Measurements from ENCODE around the gene KASH5. TPM values are rescaled to one million over a fixed set of nuclear protein-coding genes. Genes with fewer than 3 reads are reported as not detected.
A peak's percentile ranks its signal among the peaks of the same experiment; 100 is the strongest.
"Not testable (repeated sequence)": the region's sequence is repeated elsewhere in the genome, so short reads cannot be mapped to it uniquely, and the experiment has no call there.

The KASH5 gene
- polyA plus RNA-seq, 1 donor = not detected

DNA sequence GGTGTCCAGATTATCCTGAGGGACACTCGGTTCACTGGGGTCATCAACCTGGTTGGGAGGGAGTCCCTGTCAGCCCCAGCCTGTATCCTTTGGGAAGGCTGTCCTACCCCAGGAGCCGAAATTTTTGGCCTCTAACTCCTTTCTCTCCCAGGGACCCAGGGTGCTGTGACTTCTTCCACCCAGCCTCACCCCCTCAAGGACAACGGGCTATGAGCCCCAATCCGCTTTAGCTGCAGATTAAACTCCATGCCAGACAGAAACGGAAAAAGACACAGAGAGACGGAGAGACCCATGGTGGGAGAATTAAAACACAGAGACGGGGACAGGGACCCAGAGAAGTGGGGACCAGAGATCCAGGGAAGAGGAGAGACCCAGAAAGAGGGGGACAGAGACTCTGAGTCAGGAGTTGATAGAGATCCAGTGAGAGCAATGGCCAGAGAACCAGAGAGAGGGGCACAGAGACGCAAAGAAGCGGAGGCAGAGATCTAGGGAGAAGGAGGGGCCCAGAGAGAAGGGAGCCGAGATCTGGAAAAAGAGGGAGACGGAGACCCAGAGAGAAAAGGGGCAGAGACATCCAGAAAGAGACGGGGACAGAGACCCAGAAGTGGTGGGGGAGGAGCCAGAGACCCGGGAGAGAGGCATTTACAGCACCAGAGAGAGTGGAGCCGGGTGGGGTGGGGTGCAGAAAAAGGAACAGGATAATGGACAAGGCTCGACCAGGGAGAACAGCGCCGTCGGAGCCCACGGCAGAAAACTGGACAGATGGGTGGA lies 52.6 kb downstream of the KASH5 start:
- peaks cover 69% of the 10 kb centered on the region for H3K27me3 ChIP-seq (ENCODE audit: control insufficient read depth, insufficient read depth, low read length)
- no peaks in the 10 kb centered on the region for H3K9me3 ChIP-seq (ENCODE audit: control insufficient read depth, low read depth, low read length)
- 23% methylated on average over 4 of the region's 19 CpGs for WGBS (ENCODE audit: insufficient coverage, low lambda C conversion rate)
- H3K4me1 ChIP-seq (ENCODE audit: control insufficient read depth, insufficient read depth, low read length) = peaks cover 2% of the 10 kb centered on the region
- H3K36me3 ChIP-seq (ENCODE audit: control insufficient read depth, insufficient read depth, low read length) = no peaks in the 10 kb centered on the region
- no peak for DNase-seq
- H3K27ac ChIP-seq (ENCODE audit: low read length) = no peak overlapping the region
- no peak overlapping the region for H3K4me3 ChIP-seq (ENCODE audit: low read length)

DNA sequence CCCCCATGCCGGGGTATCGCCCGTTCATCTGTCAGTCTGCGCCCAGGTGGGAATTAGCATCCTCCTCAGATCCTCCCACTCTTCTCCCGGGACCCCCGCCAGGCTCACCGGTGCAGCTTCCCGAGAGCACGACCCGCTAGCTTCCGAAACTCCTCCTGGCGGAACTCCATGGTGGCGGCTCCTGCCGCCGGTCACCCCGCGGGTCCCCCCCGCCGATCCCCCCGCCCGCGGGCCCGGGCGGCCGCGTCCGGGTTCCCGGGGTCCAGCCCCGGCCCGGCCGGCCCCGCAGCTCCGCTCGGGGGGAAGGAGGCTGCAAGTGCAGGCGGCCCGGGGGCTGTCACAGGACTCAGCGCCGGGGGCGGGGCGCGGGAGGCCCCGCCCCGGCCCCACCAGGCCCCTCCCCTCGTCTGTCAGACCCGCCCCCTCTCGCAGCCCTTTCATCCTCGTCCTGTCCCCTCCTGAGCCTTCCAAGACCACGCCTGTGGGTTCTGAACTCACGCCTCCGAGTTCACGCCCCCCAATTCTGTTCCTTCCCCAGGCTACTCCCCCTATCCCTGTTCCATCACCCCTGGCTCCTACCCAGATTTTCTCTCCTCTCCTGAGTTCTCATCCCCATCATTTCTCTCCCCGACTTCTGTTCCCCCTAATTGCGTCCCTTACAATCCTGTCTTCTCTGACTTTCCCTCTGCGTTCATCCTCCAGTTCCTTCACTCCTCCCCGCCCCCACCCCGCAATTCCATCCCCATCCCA lies 53.3 kb downstream of the KASH5 start, which contains the start of gene SLC17A7:
SLC17A7 (minus strand) TSS at position 318 of the 750 bp plus-strand sequence; CDS start at position 170, 148 bp downstream.
- Histone ChIP-seq H3K4me1 (ENCODE audit: control insufficient read depth, insufficient read depth, low read length) (peaks cover 2% of the 10 kb centered on the region), H3K4me3 (ENCODE audit: low read length) (no peak within 1 kb of the TSS), H3K36me3 (ENCODE audit: control insufficient read depth, insufficient read depth, low read length) (peaks cover 1% of the 10 kb centered on the region), H3K9me3 (ENCODE audit: control insufficient read depth, low read depth, low read length) (no peaks in the 10 kb centered on the region), H3K27me3 (ENCODE audit: control insufficient read depth, insufficient read depth, low read length) (peaks cover 62% of the 10 kb centered on the region), H3K27ac (ENCODE audit: low read length) (no peak within 1 kb of the TSS)
- WGBS (ENCODE audit: insufficient coverage, low lambda C conversion rate) = 25% methylated on average over 4 of the region's 56 CpGs
- DNase-seq = no peak

DNA sequence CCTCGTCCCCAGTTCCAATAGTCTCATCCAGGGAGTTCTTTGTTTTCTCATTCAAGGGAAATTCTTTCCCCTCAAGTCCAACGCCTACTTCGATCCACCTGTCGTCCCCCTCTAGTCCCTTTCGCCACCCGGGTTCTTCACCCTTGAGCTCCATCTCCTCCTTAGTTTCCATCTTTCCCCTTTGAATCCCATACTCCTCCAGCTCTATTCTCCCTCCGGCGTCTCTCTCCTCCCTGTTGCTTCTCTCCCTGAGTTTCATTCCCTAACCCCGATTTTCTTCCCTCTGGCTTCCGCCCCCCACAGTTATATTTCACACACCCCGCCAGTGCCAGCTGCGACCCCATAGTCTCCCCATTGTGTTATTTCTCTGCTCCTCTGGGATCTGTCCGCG lies 53.9 kb downstream of the KASH5 start:
- no peak for DNase-seq
- H3K9me3 ChIP-seq (ENCODE audit: control insufficient read depth, low read depth, low read length) = no peaks in the 10 kb centered on the region
- WGBS (ENCODE audit: insufficient coverage, low lambda C conversion rate) = 34% methylated on average over 7 of the region's 14 CpGs
- no peak overlapping the region for H3K27ac ChIP-seq (ENCODE audit: low read length)
- H3K4me3 ChIP-seq (ENCODE audit: low read length) = no peak overlapping the region
- peaks cover 2% of the 10 kb centered on the region for H3K4me1 ChIP-seq (ENCODE audit: control insufficient read depth, insufficient read depth, low read length)
- peaks cover 6% of the 10 kb centered on the region for H3K36me3 ChIP-seq (ENCODE audit: control insufficient read depth, insufficient read depth, low read length)
- H3K27me3 ChIP-seq (ENCODE audit: control insufficient read depth, insufficient read depth, low read length) = peaks cover 56% of the 10 kb centered on the region

DNA sequence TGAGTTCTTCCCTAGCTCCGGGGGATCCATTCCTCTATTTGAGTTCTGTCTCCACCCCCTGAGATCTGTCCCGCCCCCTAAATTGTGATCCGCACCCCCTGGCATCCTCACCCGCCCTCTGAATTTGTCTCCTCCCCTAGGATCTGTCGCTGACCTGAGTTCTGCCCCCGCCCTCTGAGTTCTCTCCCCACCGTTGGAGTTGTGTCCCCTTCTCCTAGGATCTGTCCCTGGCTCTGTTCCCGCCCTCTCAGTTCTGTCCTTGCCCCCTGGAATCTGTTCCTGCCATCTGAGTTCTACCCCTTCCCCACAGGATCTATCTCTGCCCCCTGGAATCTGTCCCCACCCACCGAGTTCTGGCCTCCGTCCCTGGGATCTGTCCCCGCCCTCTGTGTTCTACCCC lies 54.3 kb downstream of the KASH5 start:
- peaks cover 2% of the 10 kb centered on the region for H3K4me1 ChIP-seq (ENCODE audit: control insufficient read depth, insufficient read depth, low read length)
- H3K27me3 ChIP-seq (ENCODE audit: control insufficient read depth, insufficient read depth, low read length) = peaks cover 52% of the 10 kb centered on the region
- H3K4me3 ChIP-seq (ENCODE audit: low read length) = no peak overlapping the region
- no peak overlapping the region for H3K27ac ChIP-seq (ENCODE audit: low read length)
- H3K9me3 ChIP-seq (ENCODE audit: control insufficient read depth, low read depth, low read length) = no peaks in the 10 kb centered on the region
- DNase-seq = no peak
- peaks cover 9% of the 10 kb centered on the region for H3K36me3 ChIP-seq (ENCODE audit: control insufficient read depth, insufficient read depth, low read length)
- 8% methylated on average over 2 of the region's 11 CpGs for WGBS (ENCODE audit: insufficient coverage, low lambda C conversion rate)

DNA sequence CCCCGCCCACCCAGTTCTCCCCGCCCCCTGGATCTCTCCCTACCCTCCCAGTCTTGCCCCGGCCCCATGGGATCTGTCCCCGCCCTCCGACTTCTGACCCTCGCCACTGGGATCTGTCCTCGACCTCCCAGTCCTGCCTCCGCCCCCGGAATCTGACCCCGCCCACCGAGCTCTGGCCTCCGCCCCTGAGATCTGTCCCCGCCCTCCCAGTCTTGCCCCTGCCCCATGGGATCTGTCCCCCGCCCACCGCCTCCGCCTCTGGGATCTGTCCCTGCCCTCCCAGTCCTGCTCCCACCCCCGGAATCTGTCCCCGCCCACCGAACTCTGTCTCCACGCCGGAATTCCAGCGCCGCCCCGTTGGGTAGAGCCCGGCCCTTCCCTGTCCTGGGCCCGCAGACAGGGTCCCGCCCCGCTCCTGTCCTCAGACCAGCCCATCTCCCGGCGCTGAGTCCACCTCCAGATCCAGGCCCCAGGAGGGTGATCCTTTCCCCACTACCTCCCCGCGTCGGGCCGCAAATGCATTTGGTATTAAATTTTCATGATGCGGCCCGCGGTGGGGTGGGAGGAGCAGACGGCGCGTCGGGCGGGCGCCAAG lies 54.8 kb downstream of the KASH5 start:
- Histone ChIP-seq H3K36me3 (ENCODE audit: control insufficient read depth, insufficient read depth, low read length) (peaks cover 10% of the 10 kb centered on the region), H3K27ac (ENCODE audit: low read length) (peak overlapping the region; percentile 58), H3K9me3 (ENCODE audit: control insufficient read depth, low read depth, low read length) (no peaks in the 10 kb centered on the region), H3K4me3 (ENCODE audit: low read length) (peak overlapping the region; percentile 65), H3K4me1 (ENCODE audit: control insufficient read depth, insufficient read depth, low read length) (peaks cover 2% of the 10 kb centered on the region), H3K27me3 (ENCODE audit: control insufficient read depth, insufficient read depth, low read length) (peaks cover 47% of the 10 kb centered on the region)
- DNase-seq = peak; percentile 89 to 90
- no CpG with 5 or more reads among the region's 43 CpGs for WGBS (ENCODE audit: insufficient coverage, low lambda C conversion rate)

DNA sequence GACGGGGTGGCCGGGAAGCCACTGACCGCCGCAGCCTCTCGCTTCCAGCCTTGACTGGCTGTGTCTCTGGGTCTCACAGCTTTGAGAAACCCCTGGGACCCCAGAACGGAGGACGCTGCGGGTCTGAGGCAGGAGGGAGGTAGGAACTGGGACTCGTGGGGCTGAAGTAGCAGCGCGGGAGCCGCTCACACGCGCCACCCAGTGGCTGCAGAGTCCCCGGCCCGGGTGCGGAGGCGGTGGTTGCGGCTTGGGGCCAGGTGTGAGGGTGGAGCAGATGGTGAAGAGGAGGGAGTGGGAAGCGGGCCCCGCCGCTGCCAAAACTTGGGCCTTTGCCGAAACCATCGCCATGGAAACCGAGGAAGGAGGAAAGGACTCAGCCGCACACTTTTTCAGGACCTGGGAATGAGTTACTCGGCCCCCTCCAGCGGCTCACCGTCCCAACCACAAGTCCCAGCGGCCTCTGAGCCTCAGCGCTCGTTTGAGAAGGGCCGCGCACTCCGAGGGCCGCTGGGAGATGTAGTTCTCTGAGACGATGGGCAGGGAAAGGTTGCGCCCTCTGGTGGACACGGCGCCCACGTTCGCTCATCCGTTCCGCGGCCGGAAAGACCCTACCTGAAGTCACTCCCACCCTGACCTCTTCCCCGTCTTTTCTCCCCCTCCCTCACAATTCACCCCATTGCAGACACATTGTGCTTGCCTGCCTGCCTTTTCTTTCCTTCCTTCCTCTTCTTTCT lies 55.5 kb downstream of the KASH5 start:
- peaks cover 40% of the 10 kb centered on the region for H3K27me3 ChIP-seq (ENCODE audit: control insufficient read depth, insufficient read depth, low read length)
- 0% methylated on average over 5 of the region's 47 CpGs for WGBS (ENCODE audit: insufficient coverage, low lambda C conversion rate)
- DNase-seq = peak; percentile 94 to 97
- H3K9me3 ChIP-seq (ENCODE audit: control insufficient read depth, low read depth, low read length) = no peaks in the 10 kb centered on the region
- H3K27ac ChIP-seq (ENCODE audit: low read length) = peak overlapping the region; percentile 58
- H3K4me1 ChIP-seq (ENCODE audit: control insufficient read depth, insufficient read depth, low read length) = peaks cover 2% of the 10 kb centered on the region
- H3K36me3 ChIP-seq (ENCODE audit: control insufficient read depth, insufficient read depth, low read length) = peaks cover 15% of the 10 kb centered on the region
- H3K4me3 ChIP-seq (ENCODE audit: low read length) = peak overlapping the region; percentile 65

DNA sequence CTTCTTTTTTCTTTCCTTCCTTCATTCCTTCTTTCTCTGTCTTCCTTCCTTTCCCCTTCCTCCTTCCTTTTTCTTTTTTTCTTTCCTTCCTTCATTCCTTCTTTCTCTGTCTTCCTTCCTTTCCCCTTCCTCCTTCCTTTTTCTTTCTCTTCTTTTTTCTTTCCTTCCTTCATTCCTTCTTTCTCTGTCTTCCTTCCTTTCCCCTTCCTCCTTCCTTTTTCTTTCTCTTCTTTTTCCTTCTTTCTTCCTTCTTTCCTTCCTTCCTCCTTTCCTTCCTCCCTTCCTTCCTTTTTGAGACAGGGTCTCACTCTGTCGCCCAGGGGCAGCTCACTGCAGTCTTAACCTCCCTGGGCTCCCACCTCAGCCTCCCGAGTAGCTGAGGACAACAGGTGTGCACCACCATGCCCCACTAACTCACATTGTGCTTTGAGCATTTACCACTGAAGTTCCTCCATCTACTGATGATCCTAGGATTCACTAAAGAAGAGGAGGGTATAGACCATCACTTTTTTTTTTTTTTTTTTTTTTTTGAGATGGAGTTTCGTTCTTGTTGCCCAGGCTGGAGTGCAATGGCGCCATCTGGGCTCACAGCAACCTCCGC lies 56.2 kb downstream of the KASH5 start:
- Histone ChIP-seq H3K36me3 (ENCODE audit: control insufficient read depth, insufficient read depth, low read length) (peaks cover 18% of the 10 kb centered on the region), H3K27me3 (ENCODE audit: control insufficient read depth, insufficient read depth, low read length) (peaks cover 34% of the 10 kb centered on the region)
- H3K9me3 ChIP-seq (ENCODE audit: control insufficient read depth, low read depth, low read length); DNase-seq; H3K4me3 ChIP-seq (ENCODE audit: low read length); H3K27ac ChIP-seq (ENCODE audit: low read length); H3K4me1 ChIP-seq (ENCODE audit: control insufficient read depth, insufficient read depth, low read length): not testable (repeated sequence)
- 29% methylated on average over 1 of the region's 5 CpGs for WGBS (ENCODE audit: insufficient coverage, low lambda C conversion rate)

DNA sequence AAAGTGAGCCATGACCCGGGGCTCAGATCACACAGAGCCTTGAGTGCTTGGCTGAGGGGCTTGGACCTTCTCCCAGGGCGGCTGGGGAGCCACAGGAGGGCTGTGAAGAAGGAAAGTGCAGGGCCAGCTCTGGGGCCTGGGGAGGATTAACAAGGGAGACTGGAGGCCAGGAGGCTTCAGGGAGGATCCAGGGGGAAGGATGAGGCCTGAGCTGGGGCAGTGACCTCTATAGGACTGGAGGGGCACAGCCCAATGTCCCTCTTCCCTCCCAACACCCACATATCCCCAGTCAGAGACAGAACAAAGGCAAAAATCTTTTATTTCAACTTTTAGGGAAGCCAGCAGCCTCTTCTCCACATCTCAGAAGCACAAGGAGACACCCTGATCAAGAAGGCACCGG lies 57.9 kb downstream of the KASH5 start:
- H3K27me3 ChIP-seq (ENCODE audit: control insufficient read depth, insufficient read depth, low read length) = peaks cover 16% of the 10 kb centered on the region
- no peaks in the 10 kb centered on the region for H3K9me3 ChIP-seq (ENCODE audit: control insufficient read depth, low read depth, low read length)
- peaks cover 2% of the 10 kb centered on the region for H3K4me1 ChIP-seq (ENCODE audit: control insufficient read depth, insufficient read depth, low read length)
- DNase-seq = no peak
- H3K4me3 ChIP-seq (ENCODE audit: low read length) = no peak overlapping the region
- WGBS (ENCODE audit: insufficient coverage, low lambda C conversion rate) = no CpG with 5 or more reads among the region's 3 CpGs
- peaks cover 20% of the 10 kb centered on the region for H3K36me3 ChIP-seq (ENCODE audit: control insufficient read depth, insufficient read depth, low read length)
- no peak overlapping the region for H3K27ac ChIP-seq (ENCODE audit: low read length)

DNA sequence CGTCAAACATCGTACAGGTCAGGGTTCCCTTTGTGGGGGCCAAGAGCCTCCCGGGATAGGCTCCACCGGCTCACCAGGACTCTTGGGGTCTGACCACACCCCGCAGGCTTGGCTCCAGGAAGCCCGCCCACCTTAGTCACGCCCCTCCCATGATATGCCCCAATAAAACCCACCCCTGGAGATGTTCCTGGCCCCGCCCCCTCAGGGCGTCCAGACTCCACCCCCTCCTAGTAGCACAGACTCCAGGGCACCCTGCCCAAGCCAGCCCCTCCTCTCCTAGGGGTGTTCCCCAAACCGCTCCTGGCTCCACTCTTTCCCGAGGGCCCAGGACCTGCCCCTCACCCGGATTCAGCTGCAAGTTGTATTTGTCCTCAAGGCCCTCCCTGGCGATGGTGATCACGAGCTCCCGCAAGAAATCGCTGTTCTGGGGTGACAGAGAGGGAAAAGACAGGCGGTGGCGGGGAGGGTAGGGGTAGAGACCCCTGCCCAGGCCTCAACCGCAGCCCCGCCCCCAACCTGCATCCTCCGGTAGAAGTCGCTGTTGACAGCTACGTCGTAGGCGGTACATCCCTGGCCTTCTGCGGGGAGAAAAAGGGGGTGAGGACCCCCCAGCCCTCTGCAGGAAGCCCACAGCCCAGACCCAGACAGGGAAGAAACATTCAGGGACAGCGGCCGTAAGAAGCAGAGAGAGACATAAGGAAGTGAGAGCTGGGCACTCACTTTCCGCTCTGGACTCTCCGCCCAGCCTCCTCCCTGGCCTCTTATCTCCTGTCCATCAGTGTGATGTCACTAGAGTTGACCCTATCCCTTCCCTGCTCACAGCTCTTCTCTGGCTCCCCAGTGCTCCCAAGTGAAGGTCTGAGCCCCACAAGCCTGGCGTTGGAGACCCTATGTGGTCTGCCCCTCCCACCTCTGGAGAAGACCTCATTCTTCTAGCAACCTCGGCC lies 59.7 kb downstream of the KASH5 start:
- Histone ChIP-seq H3K9me3 (ENCODE audit: control insufficient read depth, low read depth, low read length) (no peaks in the 10 kb centered on the region), H3K27me3 (ENCODE audit: control insufficient read depth, insufficient read depth, low read length) (peaks cover 2% of the 10 kb centered on the region), H3K4me3 (ENCODE audit: low read length) (no peak overlapping the region), H3K4me1 (ENCODE audit: control insufficient read depth, insufficient read depth, low read length) (peaks cover 3% of the 10 kb centered on the region), H3K27ac (ENCODE audit: low read length) (no peak overlapping the region), H3K36me3 (ENCODE audit: control insufficient read depth, insufficient read depth, low read length) (peaks cover 20% of the 10 kb centered on the region)
- 67% methylated on average over 1 of the region's 32 CpGs for WGBS (ENCODE audit: insufficient coverage, low lambda C conversion rate)
- DNase-seq = no peak

All from large intestine (tissue), 3 donors.